Measurements from ENCODE around the gene PAX7.
A peak's percentile ranks its signal among the peaks of the same experiment; 100 is the strongest.

Gene PAX7

GRCh38 chr1:18746981-18747380 lies 116.3 kb downstream of the PAX7 start:
- TF ChIP-seq CTCF (IDR thresholded peaks at IDR 0.05): no peak
- intact Hi-C loops (cut with DNase I; ENCODE audit: low total_unique reads): no loop called here
- no peak overlapping the region for H3K4me3 ChIP-seq

GRCh38 chr1:18747671-18748070 lies 117.0 kb downstream of the PAX7 start:
- Histone ChIP-seq H3K27me3 (peaks cover 0 to 43% of the 10 kb centered on the region in 2 donors), H3K4me3 (no peak overlapping the region)
- TF ChIP-seq CTCF (IDR thresholded peaks at IDR 0.05): no peak

More at GRCh38 chr1:18746981-18747380, 116.3 kb downstream of the PAX7 start:
- H3K27me3 ChIP-seq: peaks cover 0 to 40% of the 10 kb centered on the region in 2 donors
- H3K4me1 ChIP-seq: no peaks in the 10 kb centered on the region
- no peaks in the 10 kb centered on the region for H3K36me3 ChIP-seq
- no peak for DNase-seq
- no peak overlapping the region for H3K27ac ChIP-seq
- peaks cover 0 to 11% (median 8%) of the 10 kb centered on the region in 3 donors for H3K9me3 ChIP-seq

GRCh38 chr1:18748435-18748834 lies 117.8 kb downstream of the PAX7 start:
- Histone ChIP-seq H3K27me3 (peaks cover 0 to 43% of the 10 kb centered on the region in 2 donors), H3K4me3 (no peak overlapping the region), H3K9me3 (peaks cover 0 to 11% (median 8%) of the 10 kb centered on the region in 3 donors), H3K36me3 (no peaks in the 10 kb centered on the region), H3K27ac (no peak overlapping the region), H3K4me1 (no peaks in the 10 kb centered on the region)
- no peak for TF ChIP-seq CTCF (IDR thresholded peaks at IDR 0.05)
- DNase-seq: peak in 1 of 2 donors; percentile 3
- intact Hi-C loops (cut with DNase I; ENCODE audit: low total_unique reads): no loop called here

More at GRCh38 chr1:18747671-18748070, 117.0 kb downstream of the PAX7 start:
- intact Hi-C loops (cut with DNase I; ENCODE audit: low total_unique reads): no loop called here
- H3K9me3 ChIP-seq: peaks cover 0 to 11% (median 8%) of the 10 kb centered on the region in 3 donors
- no peak for DNase-seq
- H3K36me3 ChIP-seq: no peaks in the 10 kb centered on the region
- no peaks in the 10 kb centered on the region for H3K4me1 ChIP-seq
- no peak overlapping the region for H3K27ac ChIP-seq

- H3K9me3 ChIP-seq: peaks cover 0 to 17% (median 14%) of the 10 kb centered on the region in 3 donors
- H3K4me3 ChIP-seq: no peak overlapping the region
- intact Hi-C loops (cut with DNase I; ENCODE audit: low total_unique reads): no loop called here
- no peak overlapping the region for H3K27ac ChIP-seq
- no peaks in the 10 kb centered on the region for H3K4me1 ChIP-seq
- TF ChIP-seq CTCF (IDR thresholded peaks at IDR 0.05): no peak
- peak in 1 of 2 donors; percentile 16 for DNase-seq
- peaks cover 0 to 42% of the 10 kb centered on the region in 2 donors for H3K27me3 ChIP-seq
- no peaks in the 10 kb centered on the region for H3K36me3 ChIP-seq
Observed at GRCh38 chr1:18749569-18749968, 118.9 kb downstream of the PAX7 start.

GRCh38 chr1:18750600-18750999 lies 120.0 kb downstream of the PAX7 start:
- DNase-seq: peak in 1 of 2 donors; percentile 19
- Histone ChIP-seq H3K27me3 (peaks cover 0 to 32% of the 10 kb centered on the region in 2 donors), H3K36me3 (no peaks in the 10 kb centered on the region), H3K4me3 (no peak overlapping the region), H3K9me3 (peaks cover 0 to 24% (median 18%) of the 10 kb centered on the region in 3 donors), H3K4me1 (no peaks in the 10 kb centered on the region), H3K27ac (no peak overlapping the region)
- intact Hi-C loops (cut with DNase I; ENCODE audit: low total_unique reads): no loop called here
- no peak for TF ChIP-seq CTCF (IDR thresholded peaks at IDR 0.05)

- Histone ChIP-seq H3K4me3 (no peak overlapping the region), H3K27ac (no peak overlapping the region), H3K9me3 (peaks cover 0 to 24% (median 18%) of the 10 kb centered on the region in 3 donors), H3K36me3 (no peaks in the 10 kb centered on the region), H3K27me3 (peaks cover 0 to 24% of the 10 kb centered on the region in 2 donors), H3K4me1 (no peaks in the 10 kb centered on the region)
- intact Hi-C loops (cut with DNase I; ENCODE audit: low total_unique reads): no loop called here
- no peak for TF ChIP-seq CTCF (IDR thresholded peaks at IDR 0.05)
- DNase-seq: peak in 1 of 2 donors; percentile 34
Observed at GRCh38 chr1:18751425-18751824, 120.8 kb downstream of the PAX7 start.
